Gastrocnemius medialis (tissue), 4 donors: ENCODE measurements around the gene HOXA7. TPM values are rescaled to one million over a fixed set of nuclear protein-coding genes. Genes with fewer than 3 reads are reported as not detected.

ENCODE experiments used
- ATAC-seq, 2 donors: fragments of 150-250 bp; one replicate each; pipeline ENCODE4 v1.9.1; 2016
- DNase-seq, 2 donors: peaks; one replicate each; pipeline ENCODE4 v3.0.0-alpha.2; 2019
- H3K27ac ChIP-seq, 4 donors: fragments of 200-600 bp; sonication (generic); 1 replicate in 1 of 4; 2 replicates in 3 of 4; pipeline ENCODE4 v1.5.1; 2016 to 2018; ENCODE audit warnings: mild to moderate bottlenecking in 2 of 4, moderate library complexity in 1 of 4
- H3K27me3 ChIP-seq, 3 donors: fragments of 200-600 bp; sonication (generic) in 2 of 3; 1 replicate in 1 of 3; 2 replicates in 2 of 3; pipeline versions ENCODE4 v1.5.1 to v1.6.0; 2016 to 2019; ENCODE audit warnings: mild to moderate bottlenecking in 1 of 3, moderate library complexity in 1 of 3
- H3K36me3 ChIP-seq, 2 donors: fragments of 200-600 bp; sonication (generic) in 1 of 2; one replicate each; pipeline ENCODE4 v1.5.1; 2017 to 2018
- H3K4me1 ChIP-seq, 2 donors: fragments of 200-600 bp; sonication (generic) in 1 of 2; one replicate each; pipeline ENCODE4 v1.5.1; 2016 to 2017; ENCODE audit warnings: mild to moderate bottlenecking in 2 of 2
- H3K4me3 ChIP-seq, 4 donors: fragments of 200-600 bp; sonication (generic) in 3 of 4; 1 replicate in 1 of 4; 2 replicates in 3 of 4; pipeline ENCODE4 v1.5.1; 2016 to 2019; ENCODE audit warnings: mild to moderate bottlenecking in 2 of 4
- H3K9me3 ChIP-seq, 3 donors: fragments of 200-600 bp; sonication (generic) in 2 of 3; 1 replicate in 1 of 3; 2 replicates in 2 of 3; pipeline ENCODE4 v1.5.1; 2016 to 2019
- CTCF ChIP-seq, 5 experiments: fragments of 450-650 bp in 3 of 5; fragments of 200-600 bp in 2 of 5; sonication (generic) in 2 of 5; IDR thresholded peaks in 4 of 5; conservative IDR thresholded peaks in 1 of 5; 1 replicate in 4 of 5; 2 replicates in 1 of 5; pipeline ENCODE4 v1.5.1; 2016 to 2019; ENCODE audit warnings: antibody characterized with exemption in 5 of 5, mild to moderate bottlenecking in 3 of 5, moderate library complexity in 3 of 5
- POLR2A ChIP-seq, 2 donors: fragments of 450-650 bp; IDR thresholded peaks; one replicate each; pipeline ENCODE4 v1.6.1; 2017; ENCODE audit warnings: antibody characterized with exemption in 2 of 2, mild to moderate bottlenecking in 2 of 2, moderate library complexity in 2 of 2
- in situ Hi-C, 4 donors: fragments of 200-750 bp; cut with MboI; loops; one replicate each; pipeline versions ENCODE4 v1.15.0 to v1.8.0; 2017; ENCODE audit warnings: low sequenced_read_pairs in 4 of 4
- intact Hi-C: fragments of 100-400 bp; cut with DNase I; formaldehyde crosslinking; loops from one replicate; pipeline ENCODE4 v1.15.1; 2023; ENCODE audit warnings: low total_unique reads
- microRNA counts, 2 donors: library from miRNA; unstranded; fragments of <30 nt; microRNA quantifications; one replicate each; lab custom pipeline; 2016
- microRNA-seq, 2 donors: library from miRNA; unstranded; fragments of <30 nt; microRNA quantifications; one replicate each; pipeline ENCODE4, GENCODE V29; 2016; ENCODE audit warnings: borderline replicate concordance in 2 of 2
- total RNA-seq, 4 donors: library from RNA; depleted of rRNA; stranded (reverse); fragments of >200 nt; gene quantifications; one replicate each; pipeline versions ENCODE4 v1.1.0 to v1.2.3, GENCODE V29; 2016

The HOXA7 gene
- total RNA-seq, 4 donors from 2014 or later = 5.3 to 12.8 (median 8.6) TPM

- Histone ChIP-seq H3K27me3 (no peaks in the 10 kb centered on the region), H3K27ac (peak overlapping the region in 3 of 4 donors; percentile 53 to 67 (median 62)), H3K4me1 (peaks cover 0 to 9% of the 10 kb centered on the region in 2 donors)
These were observed 52.0 kb downstream of the HOXA7 start for GRCh38 chr7:27104341-27105058.

More at GRCh38 chr7:27104341-27105058, 52.0 kb downstream of the HOXA7 start:
- H3K36me3 ChIP-seq = no peaks in the 10 kb centered on the region
- no peaks in the 10 kb centered on the region for H3K9me3 ChIP-seq
- ATAC-seq (no peak), DNase-seq (no peak)
- intact Hi-C loops = no loop called here
- in situ Hi-C loops = no loop called here
- no peak overlapping the region for H3K4me3 ChIP-seq
- TF ChIP-seq POLR2A (IDR thresholded peaks at IDR 0.05) = no peak
- no peak for TF ChIP-seq CTCF (IDR thresholded peaks at IDR 0.05 in 4 of 5, conservative IDR thresholded peaks at IDR 0.05 in 1 of 5)

MicroRNA genes within 50 kb of the gene (microRNA counts, 767-probe panel; counts per million panel counts)
- 3,290 to 6,582 counts per million in 2 donors for microRNA hsa-miR-196b-5p (lab: Ali Mortazavi, UCI)

Small RNAs within 50 kb of the gene (microRNA-seq; reads per million reads assigned to microRNA genes)
- gene MIR196B = 2,530 to 3,127 reads per million in 2 donors

Other genes starting within 250 kb of the HOXA7 start
- gene HOXA1, start 60.7 kb downstream of the HOXA7 start, total RNA-seq = under 1 TPM in 2 of 4 donors, not detected in 2; 0.16 to 0.36 TPM
- under 1 TPM in 3 of 4 donors, not detected in 1; 0.29 to 0.88 (median 0.38) TPM for gene HOXA2, start 54.0 kb downstream of the HOXA7 start, total RNA-seq
- gene HOXA4, start 25.9 kb downstream of the HOXA7 start, total RNA-seq = 1 to 10 TPM; 1.7 to 4.2 (median 2.9) TPM
- 1 to 10 TPM; 2.7 to 7.1 (median 7.0) TPM for gene HOXA5, start 13.0 kb downstream of the HOXA7 start, total RNA-seq
- 1 to 10 TPM; 2.6 to 5.6 (median 4.2) TPM for gene HOXA6, start 8.9 kb downstream of the HOXA7 start, total RNA-seq
- gene HOXA3, start 4.1 kb downstream of the HOXA7 start, total RNA-seq = 1 to 10 TPM in 3 of 4 donors, under 1 TPM in 1; 0.53 to 6.2 (median 3.0) TPM
- gene HOXA9, start 8.9 kb upstream of the HOXA7 start, total RNA-seq = 10 to 100 TPM; 18.9 to 30.3 (median 19.5) TPM
- gene HOXA10, start 17.6 kb upstream of the HOXA7 start, total RNA-seq = 10 to 100 TPM; 24.6 to 61.2 (median 40.0) TPM
- 1 to 10 TPM; 5.1 to 7.9 (median 6.4) TPM for gene HOXA11, start 28.6 kb upstream of the HOXA7 start, total RNA-seq
- 1 to 10 TPM in 3 of 4 donors, under 1 TPM in 1; 0.82 to 2.4 (median 1.7) TPM for gene HOXA13, start 43.4 kb upstream of the HOXA7 start, total RNA-seq
- gene EVX1, start 86.1 kb upstream of the HOXA7 start, total RNA-seq = not detected